ENCODE results near the gene MUL1. TPM values are rescaled to one million over a fixed set of nuclear protein-coding genes. Genes with fewer than 3 reads are reported as not detected.
"Not testable (repeated sequence)": the region's sequence is repeated elsewhere in the genome, so short reads cannot be mapped to it uniquely, and the experiment has no call there.

MUL1 gene
- total RNA-seq, 1 donor from 2014 or later: 34.5 TPM

GRCh38 chr1:20497506-20497905 is 10.4 kb downstream of the MUL1 start:
- no peak overlapping the region for H3K4me3 ChIP-seq
- H3K36me3 ChIP-seq: peaks cover 42% of the 10 kb centered on the region
- DNase-seq (no peak), ATAC-seq (no peak)
- H3K27ac ChIP-seq: no peak overlapping the region
- TF ChIP-seq CTCF (IDR thresholded peaks at IDR 0.05): no peak
- no peaks in the 10 kb centered on the region for H3K9me3 ChIP-seq
- peaks cover 15% of the 10 kb centered on the region for H3K4me1 ChIP-seq
- H3K27me3 ChIP-seq: no peaks in the 10 kb centered on the region
- intact Hi-C loops (cut with DNase I): loop anchor here (10.0 kb wide), 1 partner anchor 123 kb away; no protein-coding TSS in a partner anchor

- DNase-seq, H3K9me3 ChIP-seq, ATAC-seq, H3K27ac ChIP-seq, H3K27me3 ChIP-seq, H3K4me3 ChIP-seq: not testable (repeated sequence)
- peaks cover 15% of the 10 kb centered on the region for H3K4me1 ChIP-seq
- H3K36me3 ChIP-seq: peaks cover 36% of the 10 kb centered on the region
- intact Hi-C loops (cut with DNase I): loop anchor here (10.0 kb wide), 1 partner anchor 122 kb away; no protein-coding TSS in a partner anchor
These were observed 11.1 kb downstream of the MUL1 start for GRCh38 chr1:20496725-20497383.

- TF ChIP-seq CTCF (IDR thresholded peaks at IDR 0.05): no peak
- H3K27ac ChIP-seq: no peak overlapping the region
- H3K9me3 ChIP-seq: no peaks in the 10 kb centered on the region
These were observed 11.7 kb downstream of the MUL1 start for GRCh38 chr1:20496241-20496661.

GRCh38 chr1:20495661-20496060 is 12.3 kb downstream of the MUL1 start:
- H3K4me3 ChIP-seq: no peak overlapping the region
- no peak overlapping the region for H3K27ac ChIP-seq
- TF ChIP-seq CTCF (IDR thresholded peaks at IDR 0.05): no peak
- DNase-seq (no peak), ATAC-seq (no peak)
- H3K4me1 ChIP-seq: peaks cover 15% of the 10 kb centered on the region
- intact Hi-C loops (cut with DNase I): loop anchor here (10.0 kb wide), 1 partner anchor 121 kb away; no protein-coding TSS in a partner anchor
- H3K27me3 ChIP-seq: no peaks in the 10 kb centered on the region
- peaks cover 24% of the 10 kb centered on the region for H3K36me3 ChIP-seq
- H3K9me3 ChIP-seq: no peaks in the 10 kb centered on the region

More at GRCh38 chr1:20496241-20496661, 11.7 kb downstream of the MUL1 start:
- no peak for ATAC-seq
- Histone ChIP-seq H3K36me3 (peaks cover 30% of the 10 kb centered on the region), H3K4me1 (peaks cover 15% of the 10 kb centered on the region), H3K4me3 (no peak overlapping the region), H3K27me3 (no peaks in the 10 kb centered on the region)
- DNase-seq: no peak
- intact Hi-C loops (cut with DNase I): loop anchor here (10.0 kb wide), 1 partner anchor 121 kb away; no protein-coding TSS in a partner anchor

- Histone ChIP-seq H3K4me1 (peaks cover 15% of the 10 kb centered on the region), H3K4me3 (no peak overlapping the region), H3K27ac (peak overlapping the region; percentile 51), H3K36me3 (peaks cover 15% of the 10 kb centered on the region), H3K27me3 (no peaks in the 10 kb centered on the region), H3K9me3 (no peaks in the 10 kb centered on the region)
- DNase-seq: no peak
- peak; percentile 19 for ATAC-seq
- no peak for TF ChIP-seq CTCF (IDR thresholded peaks at IDR 0.05)
- intact Hi-C loops (cut with DNase I): loop anchor here (5.0 to 10.0 kb wide), 2 partner anchors 120 to 282 kb away; no protein-coding TSS in a partner anchor
These were observed 13.2 kb downstream of the MUL1 start for GRCh38 chr1:20494609-20495311.
